GM18858 (cell line): ENCODE data around the gene TMEM63A.

Source experiments
- ATAC-seq: cut with Tn5 transposase; IDR thresholded peaks from one replicate; pipeline ENCODE4 v1.9.1; 2021; ENCODE audit not compliant: unreplicated experiment

TMEM63A gene

GRCh38 chr1:225868631-225869330, 13.4 kb downstream of the TMEM63A start:
- no peak for ATAC-seq

DNA sequence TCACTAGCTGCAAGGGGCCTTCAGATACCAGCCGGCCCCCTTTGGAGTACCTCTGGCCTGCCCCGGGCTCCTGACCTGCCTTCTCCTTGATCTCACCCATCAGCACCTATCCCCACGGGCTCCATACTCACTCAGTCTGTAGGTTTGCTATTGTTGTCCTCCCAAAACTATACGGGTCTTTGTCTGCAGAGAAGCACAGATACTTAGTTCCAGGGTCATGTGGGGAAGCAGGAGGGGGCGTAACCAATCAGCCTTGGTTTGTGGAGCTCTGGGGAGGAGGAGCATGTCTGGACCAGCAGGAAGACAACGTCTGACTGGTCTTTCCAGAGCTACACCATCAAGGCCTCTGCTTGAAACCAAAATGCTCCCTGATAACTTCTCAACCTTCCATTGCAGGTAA, 15.2 kb downstream of the TMEM63A start:
- no peak for ATAC-seq

DNA sequence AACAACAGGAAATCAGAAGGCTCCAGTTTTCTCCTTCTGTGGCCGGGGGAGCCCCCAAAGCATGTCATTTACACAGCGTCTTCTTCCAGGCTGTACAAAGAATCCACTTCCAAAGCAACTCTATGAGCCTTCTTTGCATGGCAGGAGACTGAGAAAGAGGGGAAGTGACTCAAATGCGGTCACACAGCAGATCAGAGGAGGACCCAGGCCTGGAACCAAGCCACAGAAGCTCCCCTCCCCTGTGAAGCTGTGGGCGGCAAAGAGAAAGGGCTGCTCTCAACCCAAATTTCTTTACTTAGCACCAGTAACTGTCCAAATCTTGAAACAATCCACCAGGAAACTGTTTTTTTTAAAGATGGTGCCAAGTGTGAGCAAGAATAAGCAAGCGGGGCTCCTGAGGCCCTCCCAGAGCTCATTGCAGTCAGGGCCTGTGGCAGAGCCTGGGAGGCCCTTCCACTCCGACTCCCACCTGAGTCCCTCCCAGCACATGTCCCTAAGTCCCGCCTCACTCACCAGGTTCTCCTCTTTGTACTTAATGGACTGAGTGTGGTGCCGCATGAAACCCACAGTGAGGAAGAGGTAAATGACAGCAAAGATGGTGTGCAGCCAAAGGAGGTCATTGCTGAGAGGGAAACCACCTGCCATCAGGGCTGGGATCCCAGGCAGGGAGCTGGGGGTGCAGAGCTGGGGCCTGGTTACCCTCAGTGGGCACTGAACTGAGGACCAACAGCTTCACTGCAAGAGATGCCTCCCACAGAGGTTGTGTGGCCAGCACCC, 15.9 kb downstream of the TMEM63A start:
- ATAC-seq, result peak; percentile 58

DNA sequence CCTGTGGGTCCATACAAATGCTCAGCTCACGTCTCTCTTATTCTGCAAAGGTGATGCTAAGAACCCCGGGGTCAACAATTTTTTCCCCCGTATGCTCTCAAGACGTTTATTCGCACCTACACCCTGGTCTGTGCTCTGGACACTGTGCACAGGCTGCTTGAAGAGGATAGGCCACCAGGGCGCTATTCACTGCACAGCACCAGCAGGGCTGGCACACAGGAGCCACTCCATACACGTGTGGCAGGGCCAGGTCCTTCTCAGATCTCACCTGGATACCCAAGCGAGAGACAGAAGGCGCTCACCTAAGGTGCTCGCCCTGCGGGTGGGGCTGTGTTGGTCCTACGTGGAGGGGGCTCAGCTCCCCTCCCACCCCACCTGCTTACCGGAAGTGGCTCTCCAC, 16.7 kb downstream of the TMEM63A start:
- no peak for ATAC-seq

- no peak for ATAC-seq
Observed at GRCh38 chr1:225863167-225863566, 19.0 kb downstream of the TMEM63A start.

- no peak for ATAC-seq
Observed at GRCh38 chr1:225862581-225862950, 19.6 kb downstream of the TMEM63A start.

DNA sequence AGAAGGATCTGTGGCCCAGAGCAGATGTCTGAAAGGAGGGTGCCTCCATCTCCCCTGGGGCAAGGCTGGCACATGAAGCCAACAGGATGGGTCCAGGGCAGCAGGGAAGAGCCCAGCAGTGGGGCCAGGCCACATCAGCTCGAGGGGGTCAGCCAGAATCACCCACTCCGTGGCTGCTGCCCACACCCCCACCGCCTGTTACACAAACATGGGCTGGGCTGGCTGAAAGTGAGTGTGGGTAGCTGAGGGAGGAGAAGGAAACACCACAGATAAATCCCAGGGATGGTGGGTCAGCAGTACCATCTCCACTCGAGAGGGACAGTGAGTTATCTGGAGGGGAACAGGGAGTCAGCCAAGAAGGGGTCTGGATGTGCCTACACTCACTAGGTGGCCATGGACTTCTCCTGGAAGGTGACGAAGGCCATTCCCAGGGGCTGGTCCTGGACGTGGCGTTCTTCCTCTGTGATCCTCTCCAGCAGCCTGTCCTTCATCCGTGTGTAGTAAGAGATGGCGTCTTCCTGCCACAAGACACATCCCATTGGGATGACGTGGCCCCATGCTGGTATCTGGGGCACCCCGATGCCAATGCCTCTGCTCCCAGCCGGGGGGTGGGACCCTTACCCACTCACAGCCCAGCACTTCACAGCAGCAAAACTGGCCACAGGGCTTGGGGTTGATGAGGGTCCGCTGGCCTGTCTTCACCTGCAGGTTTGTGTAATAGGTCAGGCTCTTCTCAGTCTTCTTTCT, 20.2 kb downstream of the TMEM63A start:
- ATAC-seq, result no peak

DNA sequence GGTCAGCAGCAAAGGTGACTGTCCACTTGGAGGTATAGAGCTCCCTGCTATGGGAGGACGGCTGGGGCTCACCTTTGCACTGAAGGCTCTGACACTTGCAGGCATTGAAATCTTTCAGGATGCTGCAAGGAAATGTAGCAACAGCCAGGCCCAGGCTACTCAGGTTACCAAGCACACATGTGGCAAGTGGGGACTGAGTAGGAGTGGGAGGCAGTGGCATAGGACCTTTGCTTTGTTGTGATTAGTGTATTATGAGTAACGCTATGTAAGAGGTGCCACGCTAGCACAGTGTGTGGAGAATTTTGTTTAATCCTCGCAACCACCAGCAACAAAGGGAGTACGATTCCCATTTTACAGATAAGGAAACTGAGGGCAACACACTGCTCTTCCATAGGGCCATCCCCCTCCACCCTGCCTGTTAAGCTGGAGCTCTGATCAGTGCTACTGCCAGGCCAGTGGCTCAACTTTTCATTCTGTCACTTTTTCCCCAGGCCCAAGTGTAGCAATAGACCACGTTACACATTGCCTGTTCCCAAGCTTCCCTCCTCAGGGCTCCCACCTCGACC, 21.2 kb downstream of the TMEM63A start:
- ATAC-seq, result no peak

- ATAC-seq, result no peak
Observed at GRCh38 chr1:225860107-225860506, 22.1 kb downstream of the TMEM63A start.

- no peak for ATAC-seq
Observed at GRCh38 chr1:225859151-225859550, 23.0 kb downstream of the TMEM63A start.

- no peak for ATAC-seq
Observed at GRCh38 chr1:225857256-225857655, 24.9 kb downstream of the TMEM63A start.

GRCh38 chr1:225855503-225856300, 26.5 kb downstream of the TMEM63A start:
- ATAC-seq, result no peak

GRCh38 chr1:225853441-225853840, 28.7 kb downstream of the TMEM63A start:
- no peak for ATAC-seq

- ATAC-seq, result no peak
Observed at GRCh38 chr1:225852413-225853124, 29.6 kb downstream of the TMEM63A start.

DNA sequence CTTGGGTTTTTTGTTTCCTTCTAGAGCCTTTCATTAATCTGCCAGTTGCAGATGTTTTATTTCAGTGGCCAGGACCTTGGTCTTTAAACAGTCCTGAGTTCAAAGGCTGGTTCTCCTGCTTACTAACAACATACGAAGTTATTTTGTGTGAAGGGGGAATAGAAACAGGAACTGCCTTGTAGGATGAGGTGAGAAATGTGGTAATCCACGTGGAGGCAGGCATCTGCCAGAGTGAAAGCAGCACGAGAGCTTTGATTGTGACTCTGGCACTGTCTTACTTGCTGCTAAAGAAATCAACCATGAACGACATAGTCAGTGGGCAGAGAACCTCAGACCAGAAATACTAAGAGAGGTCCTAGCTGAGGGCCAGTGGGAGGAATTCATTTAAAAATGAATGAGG, 30.4 kb downstream of the TMEM63A start:
- peak; percentile 75 for ATAC-seq

DNA sequence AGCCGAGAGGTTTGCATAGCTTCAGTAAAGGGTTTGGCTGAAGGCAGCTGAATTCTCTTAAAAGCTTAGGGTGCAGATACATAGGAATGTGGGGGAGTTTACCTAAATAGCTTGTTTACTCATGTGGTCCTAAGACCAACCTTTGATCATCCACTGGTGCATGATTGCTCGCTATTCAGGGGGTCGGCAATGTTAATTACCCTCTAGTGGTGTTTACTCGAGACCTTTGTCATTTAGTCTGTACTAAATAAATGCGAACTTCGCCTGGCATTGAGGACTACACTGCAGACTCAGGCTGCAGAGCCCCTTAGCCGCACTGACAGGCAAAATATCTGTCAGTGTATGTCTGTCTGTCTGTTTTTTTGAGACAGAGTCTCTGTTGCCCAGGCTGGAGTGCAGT, 31.8 kb downstream of the TMEM63A start:
- no peak for ATAC-seq

DNA sequence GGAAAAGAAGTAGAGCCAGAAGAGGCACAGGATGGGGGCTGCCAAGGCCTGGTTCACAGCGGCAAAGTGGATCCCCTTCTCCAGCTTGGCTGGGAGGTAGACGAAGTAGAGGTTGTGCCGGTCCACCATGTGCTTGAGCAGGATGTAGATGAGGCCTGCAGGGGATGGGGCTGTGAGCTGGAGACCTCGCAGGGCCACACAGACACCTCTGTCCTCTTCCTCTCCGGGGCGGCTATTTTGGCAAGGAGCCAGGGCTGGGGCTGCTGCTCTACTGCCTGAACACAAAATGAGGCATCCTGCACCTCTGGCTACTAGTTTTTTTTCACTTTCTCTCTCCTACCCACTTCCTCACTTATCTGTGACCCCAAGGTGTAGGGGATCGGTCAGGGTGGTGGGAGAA, 32.3 kb downstream of the TMEM63A start:
- ATAC-seq, result no peak

- peak; percentile 48 for ATAC-seq
Observed at GRCh38 chr1:225848030-225848955, 33.9 kb downstream of the TMEM63A start.

DNA sequence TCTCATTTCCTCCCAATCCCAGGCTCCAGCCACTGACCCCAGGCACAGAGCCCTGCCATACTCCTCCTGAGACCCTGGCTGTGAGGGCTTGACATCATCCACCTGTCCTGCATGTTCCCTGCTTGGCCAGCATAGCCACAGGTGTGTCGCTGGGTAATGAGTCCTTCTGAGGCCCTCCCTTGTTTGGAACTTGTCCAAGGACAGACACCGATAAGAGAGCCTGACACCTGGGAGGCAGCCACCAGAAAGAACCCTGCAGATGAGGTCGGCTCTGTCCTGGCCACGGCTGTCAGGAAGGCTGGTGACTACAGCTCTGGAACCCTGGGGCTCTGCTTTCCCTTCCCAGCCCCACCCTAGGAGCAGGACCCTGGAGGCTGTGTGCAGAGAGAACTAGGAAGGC, 34.6 kb downstream of the TMEM63A start:
- no peak for ATAC-seq
